HG03060 (cell line): ENCODE data around the gene NFIB.

Experiments
- ATAC-seq: cut with Tn5 transposase; IDR thresholded peaks from one replicate; pipeline ENCODE4 v1.9.1; 2021; ENCODE audit warnings: low read depth, moderate number of reproducible peaks; ENCODE audit not compliant: unreplicated experiment

The NFIB gene

GRCh38 chr9:14281876-14282275 lies 32.1 kb downstream of the NFIB start:
- ATAC-seq, result no peak

- ATAC-seq, result no peak
Observed at GRCh38 chr9:14281136-14281795, 32.7 kb downstream of the NFIB start.

GRCh38 chr9:14279671-14280070 lies 34.3 kb downstream of the NFIB start:
- ATAC-seq, result no peak

- no peak for ATAC-seq
Observed at GRCh38 chr9:14278291-14278721, 35.6 kb downstream of the NFIB start.

- no peak for ATAC-seq
Observed at GRCh38 chr9:14277761-14278160, 36.2 kb downstream of the NFIB start.

GRCh38 chr9:14277244-14277643 lies 36.7 kb downstream of the NFIB start:
- ATAC-seq, result no peak

- ATAC-seq, result no peak
Observed at GRCh38 chr9:14275331-14275730, 38.6 kb downstream of the NFIB start.

- ATAC-seq, result no peak
Observed at GRCh38 chr9:14273696-14274121, 40.2 kb downstream of the NFIB start.

GRCh38 chr9:14272927-14273528 lies 40.9 kb downstream of the NFIB start:
- ATAC-seq, result no peak

- no peak for ATAC-seq
Observed at GRCh38 chr9:14271093-14271673, 42.8 kb downstream of the NFIB start.

- no peak for ATAC-seq
Observed at GRCh38 chr9:14270358-14271092, 43.4 kb downstream of the NFIB start.

GRCh38 chr9:14269916-14270315 lies 44.0 kb downstream of the NFIB start:
- no peak for ATAC-seq

- ATAC-seq, result no peak
Observed at GRCh38 chr9:14263707-14264483, 50.0 kb downstream of the NFIB start.

GRCh38 chr9:14262827-14263226 lies 51.1 kb downstream of the NFIB start:
- ATAC-seq, result no peak

- no peak for ATAC-seq
Observed at GRCh38 chr9:14261616-14262015, 52.3 kb downstream of the NFIB start.

- ATAC-seq, result no peak
Observed at GRCh38 chr9:14260101-14260500, 53.8 kb downstream of the NFIB start.

- ATAC-seq, result no peak
Observed at GRCh38 chr9:14258660-14259239, 55.2 kb downstream of the NFIB start.

- no peak for ATAC-seq
Observed at GRCh38 chr9:14258156-14258555, 55.8 kb downstream of the NFIB start.

GRCh38 chr9:14256588-14256987 lies 57.4 kb downstream of the NFIB start:
- no peak for ATAC-seq
